ENCODE measurements around the gene PROC.

- TF ChIP-seq, protein P1, sequence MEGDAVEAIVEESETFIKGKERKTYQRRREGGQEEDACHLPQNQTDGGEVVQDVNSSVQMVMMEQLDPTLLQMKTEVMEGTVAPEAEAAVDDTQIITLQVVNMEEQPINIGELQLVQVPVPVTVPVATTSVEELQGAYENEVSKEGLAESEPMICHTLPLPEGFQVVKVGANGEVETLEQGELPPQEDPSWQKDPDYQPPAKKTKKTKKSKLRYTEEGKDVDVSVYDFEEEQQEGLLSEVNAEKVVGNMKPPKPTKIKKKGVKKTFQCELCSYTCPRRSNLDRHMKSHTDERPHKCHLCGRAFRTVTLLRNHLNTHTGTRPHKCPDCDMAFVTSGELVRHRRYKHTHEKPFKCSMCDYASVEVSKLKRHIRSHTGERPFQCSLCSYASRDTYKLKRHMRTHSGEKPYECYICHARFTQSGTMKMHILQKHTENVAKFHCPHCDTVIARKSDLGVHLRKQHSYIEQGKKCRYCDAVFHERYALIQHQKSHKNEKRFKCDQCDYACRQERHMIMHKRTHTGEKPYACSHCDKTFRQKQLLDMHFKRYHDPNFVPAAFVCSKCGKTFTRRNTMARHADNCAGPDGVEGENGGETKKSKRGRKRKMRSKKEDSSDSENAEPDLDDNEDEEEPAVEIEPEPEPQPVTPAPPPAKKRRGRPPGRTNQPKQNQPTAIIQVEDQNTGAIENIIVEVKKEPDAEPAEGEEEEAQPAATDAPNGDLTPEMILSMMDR (IDR thresholded peaks at IDR 0.05): no peak
- no peak for TF ChIP-seq ZFX (IDR thresholded peaks at IDR 0.05; ENCODE audit: borderline replicate concordance)
Observed at GRCh38 chr2:127416506-127417001, 1.7 kb upstream of the PROC start.

All from 22Rv1 (cell line).